HG03196 (cell line): Measurements from ENCODE around the gene ISCA2.

Source experiments
- ATAC-seq: cut with Tn5 transposase; IDR thresholded peaks from one replicate; pipeline ENCODE4 v1.9.1; 2021; ENCODE audit not compliant: unreplicated experiment

Gene ISCA2

GRCh38 chr14:74507840-74508239 is 14.3 kb downstream of the ISCA2 start:
- no peak for ATAC-seq

DNA sequence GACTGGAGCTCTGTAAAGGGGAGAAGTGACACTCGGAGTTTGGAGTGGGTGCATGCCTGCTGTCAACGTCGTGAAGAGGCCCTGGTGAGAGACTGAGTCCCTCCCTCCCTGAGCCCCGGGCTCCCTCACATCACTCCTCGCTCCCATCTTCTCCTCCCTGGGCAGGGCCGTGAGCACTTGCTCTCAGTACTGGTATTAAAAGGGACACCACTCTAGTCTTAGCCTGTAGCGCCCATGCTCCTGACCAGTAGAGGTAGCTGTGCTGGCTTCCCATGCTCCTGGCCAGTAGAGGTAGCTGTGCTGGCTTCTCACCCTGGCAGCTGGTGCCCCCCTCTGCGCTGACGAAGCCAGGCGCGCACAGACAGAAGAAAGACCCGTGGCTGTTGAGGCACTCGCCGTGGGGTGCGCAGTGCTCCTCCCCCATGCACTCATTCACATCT is 14.7 kb downstream of the ISCA2 start:
- no peak for ATAC-seq

- ATAC-seq = no peak
These were observed 15.4 kb downstream of the ISCA2 start for GRCh38 chr14:74508844-74509428.

DNA sequence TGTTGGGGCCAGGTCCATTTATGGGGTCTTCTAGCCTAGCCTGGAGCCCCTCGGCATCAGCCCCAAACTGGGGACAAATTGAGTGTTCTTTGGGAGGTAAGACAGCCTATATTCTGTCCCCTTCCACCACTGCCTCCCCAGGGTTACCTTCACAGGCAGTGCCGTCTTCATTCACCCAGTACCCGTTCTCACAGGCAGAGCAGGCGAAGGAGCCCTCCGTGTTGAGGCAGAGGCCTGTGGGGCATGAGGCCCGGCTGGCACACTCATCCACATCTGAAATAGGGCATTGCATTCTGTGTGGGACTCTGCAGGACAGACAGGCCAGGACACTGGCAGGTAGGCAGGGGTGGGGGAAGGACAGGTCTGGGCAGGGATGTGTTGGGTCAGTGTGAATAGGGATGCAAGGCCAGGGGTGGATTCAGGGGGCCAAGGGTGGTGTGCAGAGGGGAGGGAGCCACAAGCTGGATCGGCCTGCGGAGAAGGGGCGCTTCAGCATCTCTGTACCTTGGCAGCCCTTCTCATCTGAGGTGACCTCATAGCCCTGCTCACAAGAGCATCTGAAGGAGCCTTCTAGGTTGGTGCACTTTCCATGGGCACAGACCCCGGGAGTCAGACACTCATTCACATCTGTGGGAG is 16.1 kb downstream of the ISCA2 start:
- no peak for ATAC-seq

DNA sequence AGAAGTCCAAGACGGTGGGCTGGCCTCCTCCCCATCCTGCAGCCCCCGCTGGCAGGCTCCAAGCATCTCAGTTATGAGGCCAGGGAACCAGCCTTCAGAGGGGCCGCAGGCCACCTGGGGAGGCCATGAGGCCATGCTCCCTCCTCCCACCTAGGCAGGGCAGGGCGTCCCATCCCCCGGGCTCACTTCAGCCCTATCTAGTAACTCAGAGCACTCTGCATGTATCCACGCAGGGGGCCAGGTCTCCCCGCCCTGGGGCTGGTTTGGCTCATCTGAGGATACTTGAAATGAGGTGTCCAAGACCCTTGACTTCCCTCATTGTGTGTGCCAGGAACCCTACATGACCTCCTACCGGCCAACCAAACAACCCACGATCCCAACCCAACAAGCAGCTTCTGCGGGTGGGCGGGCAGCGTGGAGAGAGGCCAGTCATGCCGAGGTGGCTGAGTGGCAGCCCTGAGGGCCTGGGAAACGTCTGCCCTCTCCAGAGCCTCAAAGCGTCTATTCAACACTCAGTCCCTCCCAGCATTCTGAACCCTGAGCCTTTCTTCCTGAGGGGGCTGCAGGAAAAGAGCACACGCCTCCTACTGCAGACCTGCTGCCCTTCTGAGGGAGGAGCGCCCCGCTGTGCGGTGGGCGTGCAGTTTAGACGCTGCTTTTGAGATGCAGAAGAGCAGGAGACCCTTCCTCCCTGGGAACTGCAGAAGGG is 16.8 kb downstream of the ISCA2 start:
- no peak for ATAC-seq

- ATAC-seq = no peak
These were observed 17.4 kb downstream of the ISCA2 start for GRCh38 chr14:74510959-74511409.

DNA sequence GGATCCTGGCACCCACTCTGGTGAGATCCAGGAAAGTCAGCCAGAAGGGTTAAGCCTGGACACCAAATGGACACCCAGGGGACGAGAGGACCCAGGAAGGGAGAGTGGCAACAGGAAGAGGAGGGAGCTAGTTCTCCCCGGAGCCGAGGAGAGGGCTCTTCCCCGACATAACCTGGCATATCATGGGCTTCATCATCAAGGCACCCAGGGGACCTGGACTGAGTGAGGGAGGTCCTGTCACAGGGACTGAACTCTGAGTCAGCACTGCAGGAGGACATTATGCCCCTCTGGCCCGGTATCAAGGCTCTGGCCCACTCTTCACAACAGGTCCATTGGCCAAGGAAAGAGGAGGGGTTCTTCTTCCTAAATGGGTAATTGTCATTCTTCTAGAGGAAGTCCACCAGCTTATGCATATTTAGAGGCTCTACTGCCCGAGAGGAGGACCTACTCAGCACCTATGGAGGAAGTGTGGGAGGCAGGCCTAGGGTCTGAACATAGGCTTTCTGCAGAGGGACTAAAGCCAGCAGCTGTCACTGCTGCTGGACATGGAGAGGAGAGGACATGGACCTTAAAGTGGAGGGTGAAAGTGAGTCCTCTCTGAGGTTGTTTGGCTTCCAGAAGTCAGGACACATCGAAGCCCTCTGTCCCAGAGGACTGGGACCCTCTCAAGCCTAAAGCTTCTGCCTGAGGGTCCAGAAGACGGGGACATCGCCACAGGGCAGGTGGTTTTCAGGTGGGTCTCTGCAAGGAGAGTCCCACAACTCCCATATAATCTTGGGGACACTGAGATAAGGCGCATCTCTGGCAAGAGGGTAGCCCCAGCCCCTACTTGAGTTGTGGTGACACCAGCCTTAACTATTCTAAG is 18.6 kb downstream of the ISCA2 start:
- no peak for ATAC-seq

- ATAC-seq = no peak
These were observed 20.9 kb downstream of the ISCA2 start for GRCh38 chr14:74514471-74514941.

- no peak for ATAC-seq
These were observed 22.4 kb downstream of the ISCA2 start for GRCh38 chr14:74515891-74516412.

- no peak for ATAC-seq
These were observed 23.0 kb downstream of the ISCA2 start for GRCh38 chr14:74516451-74517160.

- no peak for ATAC-seq
These were observed 24.2 kb downstream of the ISCA2 start for GRCh38 chr14:74517731-74518130.

DNA sequence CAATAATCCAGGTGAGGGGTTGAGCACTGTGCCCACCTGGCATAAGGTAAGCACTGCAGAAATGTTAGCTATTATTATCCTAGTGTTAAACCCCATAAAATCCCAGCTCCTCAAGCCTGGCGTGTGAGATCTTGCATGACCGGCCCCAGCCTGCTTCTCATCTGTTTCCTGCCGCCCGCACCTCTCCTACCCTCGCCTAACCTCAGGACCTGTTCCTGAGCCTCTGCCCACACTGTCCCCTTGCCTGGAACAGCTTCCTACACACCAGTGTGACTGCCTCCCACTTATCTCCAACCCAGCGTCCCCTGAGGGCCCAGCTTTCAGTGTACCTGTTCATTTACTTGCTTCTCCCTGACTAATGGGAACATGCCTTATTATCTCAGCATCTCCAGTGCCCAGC is 24.7 kb downstream of the ISCA2 start:
- no peak for ATAC-seq

- no peak for ATAC-seq
These were observed 25.9 kb downstream of the ISCA2 start for GRCh38 chr14:74519316-74520074.

- no peak for ATAC-seq
These were observed 28.2 kb downstream of the ISCA2 start for GRCh38 chr14:74521756-74522155.

GRCh38 chr14:74522740-74523139 is 29.2 kb downstream of the ISCA2 start:
- ATAC-seq = no peak

GRCh38 chr14:74524076-74524811 is 30.7 kb downstream of the ISCA2 start:
- no peak for ATAC-seq

- no peak for ATAC-seq
These were observed 31.2 kb downstream of the ISCA2 start for GRCh38 chr14:74524812-74525135.

DNA sequence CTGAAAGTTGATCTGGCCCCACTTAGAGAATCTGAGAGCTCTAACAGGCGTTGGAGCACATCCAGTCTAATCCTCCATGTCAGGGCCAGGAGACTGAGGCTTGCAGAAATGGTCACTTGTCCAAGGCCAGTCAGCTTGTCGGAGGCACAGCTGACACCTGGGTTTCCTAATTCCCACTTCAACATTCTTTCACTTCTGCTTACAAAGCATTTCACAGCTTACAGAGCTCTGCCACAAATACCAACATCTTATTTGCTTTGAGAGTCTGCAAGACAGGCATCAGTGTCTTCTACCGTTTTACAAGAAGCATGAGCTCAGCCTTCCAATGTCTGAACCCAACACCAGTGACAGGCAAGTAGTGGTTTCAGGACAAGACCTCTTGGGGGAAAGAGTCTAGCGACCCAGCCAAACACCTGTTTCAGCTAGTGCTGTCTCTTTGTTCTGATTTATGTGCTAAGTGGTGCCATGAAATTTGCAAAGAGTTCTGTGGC is 31.8 kb downstream of the ISCA2 start:
- no peak for ATAC-seq
